ENCODE measurements around the gene MYL3. TPM values are rescaled to one million over a fixed set of nuclear protein-coding genes. Genes with fewer than 3 reads are reported as not detected.
A peak's percentile ranks its signal among the peaks of the same experiment; 100 is the strongest.

MYL3 gene
- total RNA-seq, 4 donors from 2014 or later: 4.9 to 9.6 (median 6.0) TPM; not detected in 1

DNA sequence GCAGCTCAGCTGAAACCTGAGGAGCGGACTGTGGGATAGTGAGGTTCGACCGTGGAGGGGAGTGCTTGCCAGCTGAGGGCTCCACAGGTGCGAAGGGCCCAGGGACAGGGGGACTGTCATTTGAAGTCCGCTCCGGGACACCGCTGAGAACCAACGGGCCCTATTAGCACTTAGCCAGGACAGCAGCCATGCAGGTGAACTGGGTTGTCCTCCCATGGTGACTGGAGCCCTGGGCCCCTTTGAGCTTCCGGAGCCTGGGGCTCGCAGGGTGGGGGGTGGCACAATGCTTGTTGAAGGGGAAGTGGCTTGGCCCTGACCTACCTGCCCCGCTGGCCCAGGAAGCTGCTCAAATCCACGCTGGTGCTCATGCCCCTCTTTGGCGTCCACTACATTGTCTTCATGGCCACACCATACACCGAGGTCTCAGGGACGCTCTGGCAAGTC lies 39.0 kb upstream of the MYL3 start:
- DNase-seq: no peak

GRCh38 chr3:46901591-46902187 lies 38.4 kb upstream of the MYL3 start:
- Histone ChIP-seq H3K27me3 (no peaks in the 10 kb centered on the region), H3K36me3 (no peaks in the 10 kb centered on the region), H3K4me1 (peaks cover 0 to 6% of the 10 kb centered on the region in 2 donors), H3K27ac (no peak overlapping the region), H3K9me3 (no peaks in the 10 kb centered on the region), H3K4me3 (no peak overlapping the region)
- peak in 1 of 2 donors; percentile 11 for DNase-seq
- intact Hi-C loops (cut with DNase I; ENCODE audit: low total_unique reads): no loop called here
- no peak for TF ChIP-seq CTCF (IDR thresholded peaks at IDR 0.05)
- no peak for TF ChIP-seq POLR2A (IDR thresholded peaks at IDR 0.05)

More for the DNA sequence above, 39.0 kb upstream of the MYL3 start:
- intact Hi-C loops (cut with DNase I; ENCODE audit: low total_unique reads): no loop called here
- no peaks in the 10 kb centered on the region for H3K9me3 ChIP-seq
- no peak overlapping the region for H3K27ac ChIP-seq
- TF ChIP-seq POLR2A (IDR thresholded peaks at IDR 0.05): no peak
- no peak for TF ChIP-seq CTCF (IDR thresholded peaks at IDR 0.05)
- H3K27me3 ChIP-seq: no peaks in the 10 kb centered on the region
- no peaks in the 10 kb centered on the region for H3K36me3 ChIP-seq
- H3K4me3 ChIP-seq: no peak overlapping the region
- H3K4me1 ChIP-seq: peaks cover 0 to 6% of the 10 kb centered on the region in 2 donors

DNA sequence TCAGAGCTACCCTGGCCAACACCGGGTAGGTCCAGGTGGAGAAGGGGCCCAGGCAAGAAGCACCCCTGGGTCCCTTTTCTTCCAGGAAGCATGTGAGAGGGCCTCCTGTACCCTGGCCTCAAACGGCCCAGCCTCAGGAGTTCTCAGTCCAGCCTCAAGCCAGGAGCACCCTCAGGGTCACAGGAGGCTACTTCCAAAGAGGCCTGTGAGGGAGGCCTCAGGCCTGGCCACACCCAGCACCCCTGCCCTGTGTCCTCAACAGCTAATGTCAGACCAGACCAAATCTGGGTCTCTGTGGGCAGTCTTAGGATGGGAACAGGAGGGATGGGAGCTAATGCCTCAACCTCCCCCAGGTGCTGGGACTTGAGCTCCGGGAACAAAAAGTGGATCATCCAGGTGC lies 37.8 kb upstream of the MYL3 start:
- H3K9me3 ChIP-seq: no peaks in the 10 kb centered on the region
- H3K4me3 ChIP-seq: no peak overlapping the region
- no peak for DNase-seq
- H3K27me3 ChIP-seq: no peaks in the 10 kb centered on the region
- intact Hi-C loops (cut with DNase I; ENCODE audit: low total_unique reads): no loop called here
- H3K36me3 ChIP-seq: no peaks in the 10 kb centered on the region
- H3K4me1 ChIP-seq: peaks cover 0 to 6% of the 10 kb centered on the region in 2 donors
- TF ChIP-seq CTCF (IDR thresholded peaks at IDR 0.05): no peak
- no peak for TF ChIP-seq POLR2A (IDR thresholded peaks at IDR 0.05)
- H3K27ac ChIP-seq: no peak overlapping the region

DNA sequence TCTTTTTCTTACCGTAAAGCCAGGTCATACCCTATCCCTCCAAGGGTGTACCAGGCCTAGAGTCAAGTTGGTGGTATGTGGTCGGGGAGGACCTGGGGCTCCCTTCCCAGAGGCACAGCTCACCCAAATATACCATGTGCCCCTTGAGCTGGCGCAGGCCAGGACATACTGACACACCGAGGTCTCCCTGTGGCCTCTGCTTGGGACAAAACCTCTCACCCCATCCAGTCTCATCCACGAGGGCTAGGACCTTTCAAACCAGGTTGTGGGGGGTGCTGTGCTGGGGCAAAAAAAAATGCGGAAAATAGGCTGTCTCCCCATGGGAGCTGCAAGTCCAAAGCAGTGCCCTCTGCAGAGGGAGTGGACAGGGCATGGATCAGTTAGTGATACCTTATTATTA lies 37.1 kb upstream of the MYL3 start:
- Histone ChIP-seq H3K27me3 (no peaks in the 10 kb centered on the region), H3K4me1 (peaks cover 0 to 6% of the 10 kb centered on the region in 2 donors), H3K36me3 (no peaks in the 10 kb centered on the region), H3K9me3 (no peaks in the 10 kb centered on the region), H3K27ac (no peak overlapping the region), H3K4me3 (no peak overlapping the region)
- intact Hi-C loops (cut with DNase I; ENCODE audit: low total_unique reads): no loop called here
- TF ChIP-seq CTCF (IDR thresholded peaks at IDR 0.05) (no peak), POLR2A (IDR thresholded peaks at IDR 0.05) (no peak)
- no peak for DNase-seq

DNA sequence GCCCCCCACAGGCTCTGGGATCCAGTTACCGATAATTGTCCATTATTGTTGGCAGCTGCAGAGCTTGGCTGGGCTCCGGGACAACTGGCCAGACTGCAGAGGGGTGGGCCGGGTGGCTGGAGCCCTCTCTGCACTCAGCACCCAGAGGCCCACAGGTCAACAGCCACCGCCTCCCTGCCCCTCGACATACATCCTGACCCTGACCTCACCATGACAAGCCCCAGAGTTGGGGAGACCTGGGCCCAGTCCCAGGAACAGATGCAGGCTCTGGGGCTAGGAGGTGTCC lies 36.7 kb upstream of the MYL3 start:
- TF ChIP-seq POLR2A (IDR thresholded peaks at IDR 0.05): no peak
- no peak for TF ChIP-seq CTCF (IDR thresholded peaks at IDR 0.05)

More for the DNA sequence above, 36.7 kb upstream of the MYL3 start:
- Histone ChIP-seq H3K27ac (no peak overlapping the region), H3K4me1 (peaks cover 0 to 6% of the 10 kb centered on the region in 2 donors), H3K36me3 (no peaks in the 10 kb centered on the region), H3K9me3 (no peaks in the 10 kb centered on the region), H3K27me3 (no peaks in the 10 kb centered on the region), H3K4me3 (no peak overlapping the region)
- DNase-seq: no peak
- intact Hi-C loops (cut with DNase I; ENCODE audit: low total_unique reads): no loop called here

Measured in uterus (tissue), 4 donors.